ENCODE data around the gene COX6B1. TPM values are rescaled to one million over a fixed set of nuclear protein-coding genes. Genes with fewer than 3 reads are reported as not detected.

Gene COX6B1
- total RNA-seq, 1 experiment from 2014 or later = 496 TPM

GRCh38 chr19:35661995-35662340 is 13.8 kb downstream of the COX6B1 start:
- Histone ChIP-seq H3K9me2 (ENCODE audit: insufficient read depth) (no peaks in the 10 kb centered on the region), H3K36me3 (ENCODE audit: control insufficient read depth in 1 of 2, insufficient read depth in 2 of 2, low read length in 2 of 2) (peaks cover 8 to 11% of the 10 kb centered on the region in 2 experiments; a peak in 3 of 4 replicates), H3K4me2 (ENCODE audit: low read length) (no peak overlapping the region), H3K79me2 (ENCODE audit: insufficient read depth, low read length) (peaks cover 4% of the 10 kb centered on the region; the same call in 1 of the 2 replicates), H4K20me1 (ENCODE audit: insufficient read depth) (no peaks in the 10 kb centered on the region), H3K27ac (ENCODE audit: low read depth, low read length) (no peak overlapping the region), H3K9me3 (ENCODE audit: control insufficient read depth in 1 of 2, insufficient read depth in 1 of 2, low read depth in 1 of 2, low read length in 2 of 2) (no peaks in the 10 kb centered on the region), H2AFZ (ENCODE audit: low read depth, low read length, poor library complexity, severe bottlenecking) (no peak overlapping the region), H3K4me1 (ENCODE audit: control insufficient read depth in 1 of 2, insufficient read depth in 2 of 2, low read length in 2 of 2) (no peaks in the 10 kb centered on the region), H3K9ac (ENCODE audit: low read length) (no peak overlapping the region), H3K27me3 (ENCODE audit: insufficient read depth, low read length) (no peaks in the 10 kb centered on the region), H3K4me3 (replicated peaks in 1 of 2; ENCODE audit: low read depth in 1 of 2, low read length in 2 of 2) (no peak overlapping the region)
- intact Hi-C loops (cut with micrococcal nuclease) = no loop called here
- ChIA-PET CTCF (no interaction called here), RAD21 (ENCODE audit: low non-redundant PET in 1 of 2, low total read pairs in 2 of 2, uncharacterized antibody in 2 of 2, unreplicated experiment in 2 of 2) (no interaction called here), POLR2A (interaction anchor here (1.3 to 1.7 kb wide), 3 partner anchors 12 to 40 kb away, joined by 4 to 6 read pairs (median 5); partner anchors contain the start of gene COX6B1)
- no peak for ATAC-seq
- TF ChIP-seq SIN3A (IDR thresholded peaks at IDR 0.05; ENCODE audit: low read depth) (no peak), MAX (IDR thresholded peaks at IDR 0.05) (no peak), POLR2A (IDR thresholded peaks at IDR 0.05; ENCODE audit: borderline replicate concordance, extremely low read depth, insufficient read depth, insufficient read length) (no peak), ZFX (IDR thresholded peaks at IDR 0.05) (no peak), RAD21 (IDR thresholded peaks at IDR 0.05; ENCODE audit: low read depth) (no peak), ZNF274 (IDR thresholded peaks at IDR 0.05; ENCODE audit: low read depth, low read length) (no peak), SP1 (IDR thresholded peaks at IDR 0.05; ENCODE audit: low read depth) (no peak), CBX3 (IDR thresholded peaks at IDR 0.05; ENCODE audit: low read depth) (no peak)
- no TSS peak for BruUV-seq (replicated peaks)
- no peak for DNase-seq (ENCODE audit: low read depth, low spot score)

DNA sequence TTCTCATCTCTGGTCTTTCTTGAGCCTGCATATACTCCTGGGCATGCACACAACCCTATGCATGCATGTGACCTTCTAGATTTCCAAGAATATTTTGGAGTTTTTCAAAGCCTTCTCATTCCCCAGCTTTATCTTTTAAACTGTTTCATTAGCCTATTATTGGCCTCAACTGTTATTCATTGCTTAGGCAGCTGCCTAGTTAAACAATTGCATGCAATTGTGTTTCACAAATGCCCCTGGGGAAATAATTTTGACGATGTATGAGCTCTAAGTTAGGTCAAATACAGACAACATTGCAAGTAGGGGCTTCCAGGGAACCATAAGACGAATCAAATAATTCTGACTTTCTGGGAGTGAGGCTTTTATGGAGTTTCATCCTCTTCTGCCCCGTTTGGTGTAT is 15.9 kb downstream of the COX6B1 start:
- H4K20me1 ChIP-seq (ENCODE audit: insufficient read depth) = no peaks in the 10 kb centered on the region
- CTCF ChIA-PET = interaction anchor here (1.0 kb wide), 1 partner anchor 10 kb away, joined by 4 read pairs; no protein-coding TSS in a partner anchor
- intact Hi-C loops (cut with micrococcal nuclease) = no loop called here
- BruUV-seq (replicated peaks) = no TSS peak
- H3K4me2 ChIP-seq (ENCODE audit: low read length) = no peak overlapping the region
- H3K27me3 ChIP-seq (ENCODE audit: insufficient read depth, low read length) = no peaks in the 10 kb centered on the region
- H3K79me2 ChIP-seq (ENCODE audit: insufficient read depth, low read length) = no peaks in the 10 kb centered on the region
- H3K4me3 ChIP-seq (replicated peaks in 1 of 2; ENCODE audit: low read depth in 1 of 2, low read length in 2 of 2) = no peak overlapping the region
- no peak for ATAC-seq
- H3K36me3 ChIP-seq (ENCODE audit: control insufficient read depth in 1 of 2, insufficient read depth in 2 of 2, low read length in 2 of 2) = no peaks in the 10 kb centered on the region
- POLR2A ChIA-PET = interaction anchor here (0.6 to 1.7 kb wide), 2 partner anchors 10 to 16 kb away, joined by 3 to 8 read pairs; partner anchors contain the start of gene COX6B1
- H3K9me3 ChIP-seq (ENCODE audit: control insufficient read depth in 1 of 2, insufficient read depth in 1 of 2, low read depth in 1 of 2, low read length in 2 of 2) = no peaks in the 10 kb centered on the region
- RAD21 ChIA-PET (ENCODE audit: low non-redundant PET in 1 of 2, low total read pairs in 2 of 2, uncharacterized antibody in 2 of 2, unreplicated experiment in 2 of 2) = no interaction called here
- no peaks in the 10 kb centered on the region for H3K9me2 ChIP-seq (ENCODE audit: insufficient read depth)
- H3K4me1 ChIP-seq (ENCODE audit: control insufficient read depth in 1 of 2, insufficient read depth in 2 of 2, low read length in 2 of 2) = no peaks in the 10 kb centered on the region
- no peak overlapping the region for H2AFZ ChIP-seq (ENCODE audit: low read depth, low read length, poor library complexity, severe bottlenecking)
- no peak for TF ChIP-seq POLR2AphosphoS5 (IDR thresholded peaks at IDR 0.05; ENCODE audit: low read depth, low read length)
- no peak overlapping the region for H3K27ac ChIP-seq (ENCODE audit: low read depth, low read length)
- no peak overlapping the region for H3K9ac ChIP-seq (ENCODE audit: low read length)
- DNase-seq (ENCODE audit: low read depth, low spot score) = no peak

All from HCT116 (cell line).